ENCODE results near the gene ZFR2.

The ZFR2 gene

DNA sequence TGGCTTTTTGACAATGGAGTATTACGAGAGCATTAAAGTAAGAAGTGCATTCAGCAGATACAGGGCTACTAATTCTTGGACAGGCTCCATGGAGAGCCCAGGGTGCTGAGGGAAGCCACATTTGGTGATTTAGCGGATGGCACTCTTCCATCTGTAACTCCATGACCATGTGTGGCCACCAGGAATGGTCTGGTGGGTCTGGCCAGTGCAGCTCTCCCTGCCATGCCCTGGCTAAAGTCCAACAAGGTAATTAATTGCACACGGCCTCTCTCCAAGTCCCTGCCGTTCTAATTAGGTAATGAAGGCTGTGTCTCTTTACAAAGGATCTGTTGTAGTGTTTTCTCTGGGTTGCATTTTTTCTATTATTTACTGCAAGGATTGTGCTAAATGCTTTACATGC is 4.3 kb upstream of the ZFR2 start:
- no peak for DNase-seq (ENCODE audit: low spot score)

DNA sequence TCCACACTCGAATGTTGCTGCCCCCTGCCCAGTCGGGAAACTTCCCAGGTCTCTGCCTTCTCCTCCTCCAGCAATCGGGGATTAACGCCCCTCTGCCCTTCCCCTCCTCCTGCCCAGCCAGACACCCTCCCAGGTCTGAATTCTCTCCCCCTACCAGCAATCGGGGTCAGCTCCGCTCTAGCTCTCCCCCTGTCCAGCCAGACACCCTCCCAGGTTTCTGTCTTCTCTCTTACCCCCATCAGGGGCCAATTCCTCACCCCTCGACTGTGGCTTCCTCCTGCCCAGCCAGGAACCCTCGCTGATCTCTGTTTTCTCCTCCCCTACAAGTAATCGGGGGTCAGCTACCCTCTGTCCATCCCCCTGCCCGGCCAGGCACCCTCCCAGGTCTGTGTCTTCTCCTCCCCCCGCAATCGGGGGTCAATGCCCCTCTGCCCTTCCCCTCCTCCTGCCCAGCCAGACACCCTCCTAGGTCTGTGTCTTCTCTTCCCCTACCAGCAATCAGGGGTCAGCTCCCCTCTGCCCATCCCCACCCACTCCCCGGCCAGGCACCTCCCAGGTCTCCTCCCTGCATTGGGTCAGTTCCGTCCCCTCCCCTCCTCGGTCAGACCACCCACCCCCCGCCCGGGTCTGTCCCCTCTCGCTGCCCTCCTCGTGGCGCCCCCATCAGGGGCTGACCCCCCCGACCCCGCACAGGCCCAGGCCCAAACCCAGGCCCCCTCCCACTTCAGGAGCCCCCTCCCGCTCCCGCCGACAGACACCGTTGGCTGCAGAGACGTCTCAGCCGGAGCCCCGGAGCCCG is 668 bp downstream of the ZFR2 start:
- no peak for DNase-seq (ENCODE audit: low spot score)

DNA sequence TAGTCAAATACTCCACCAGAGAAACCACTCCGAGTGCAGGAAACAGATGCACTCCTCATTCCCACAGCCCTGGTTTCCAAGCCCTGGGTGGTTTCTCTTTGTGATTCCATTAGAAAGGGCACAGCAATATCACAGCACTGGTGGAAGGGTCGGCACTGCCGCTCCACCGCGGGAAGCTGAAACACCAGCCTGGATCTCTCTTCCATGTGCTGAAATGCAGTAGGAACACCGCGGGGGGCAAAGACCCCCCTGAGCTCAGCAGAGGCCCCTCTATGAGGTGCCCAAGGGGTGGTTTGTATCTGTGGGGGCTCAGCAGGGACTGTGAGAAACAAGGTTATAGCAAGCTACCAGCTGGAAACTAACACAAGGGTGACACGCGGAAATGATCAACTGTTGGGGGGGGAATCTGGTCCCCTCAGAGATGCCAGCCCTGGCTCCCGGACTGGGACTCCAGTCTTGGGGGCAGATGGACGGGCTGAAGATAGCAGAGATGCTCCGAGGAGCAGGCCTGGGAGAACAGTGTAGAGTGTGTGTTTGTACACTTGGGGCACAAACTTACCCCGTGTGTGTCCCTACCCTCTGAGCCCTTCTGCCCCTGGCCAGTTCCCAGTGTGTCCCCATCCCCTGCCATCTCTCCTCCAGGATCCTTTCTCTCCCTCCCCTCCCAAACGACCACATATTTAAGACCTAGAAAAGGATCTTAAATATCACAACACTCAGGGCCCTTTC is 1.8 kb downstream of the ZFR2 start:
- no peak for DNase-seq (ENCODE audit: low spot score)

DNA sequence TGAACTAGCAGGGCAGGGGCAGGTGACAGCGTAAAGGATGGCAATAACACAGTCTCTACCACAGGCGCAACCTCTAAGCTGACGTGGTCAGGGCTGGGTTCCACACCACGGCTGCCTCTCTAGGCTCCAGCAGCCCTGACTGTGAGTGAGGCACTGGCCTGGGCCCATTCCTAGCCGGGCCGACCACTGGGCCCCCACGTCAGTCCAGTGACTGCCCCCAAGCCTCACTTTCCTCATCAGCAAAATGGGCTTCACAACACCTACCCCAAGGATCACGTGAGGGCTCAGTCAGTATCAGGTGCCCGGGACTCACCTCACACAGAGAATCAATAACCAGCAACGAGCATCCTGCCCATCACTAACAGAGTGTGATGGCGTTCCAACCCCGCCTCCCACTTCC is 5.2 kb downstream of the ZFR2 start:
- DNase-seq (ENCODE audit: low spot score) = no peak

DNA sequence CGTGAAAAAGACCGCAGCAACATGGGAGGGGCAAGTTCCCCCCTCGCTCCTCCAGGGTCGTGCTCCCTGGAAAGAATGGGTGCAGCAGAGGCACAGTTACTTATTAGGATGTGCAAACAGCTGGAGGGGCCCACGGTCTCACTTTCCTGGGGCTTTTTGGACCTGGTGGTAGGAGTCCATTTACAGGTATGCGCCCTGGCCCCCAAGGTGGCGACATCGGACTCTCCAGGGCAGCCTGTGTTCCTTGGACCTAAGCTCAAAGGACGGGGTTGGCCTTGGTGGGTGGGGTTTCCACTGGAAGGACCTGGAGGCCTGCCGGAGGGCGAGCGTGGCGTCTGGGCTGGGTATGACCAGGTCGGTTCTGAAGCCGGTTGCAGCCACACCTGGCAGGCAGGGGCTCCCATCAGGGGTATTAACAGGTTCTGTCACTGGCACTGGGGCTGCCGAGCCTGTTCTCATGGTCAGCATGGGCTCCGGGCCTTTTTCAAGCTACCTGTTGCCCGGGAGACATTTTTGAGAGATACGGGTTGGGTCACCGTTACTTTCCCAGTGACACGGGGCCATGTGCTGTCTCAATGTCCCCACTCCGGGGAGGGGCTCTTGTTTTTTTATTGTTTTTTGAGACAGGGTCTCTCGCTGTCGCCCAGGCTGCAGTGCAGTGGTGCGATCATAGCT is 5.9 kb downstream of the ZFR2 start:
- no peak for DNase-seq (ENCODE audit: low spot score)

DNA sequence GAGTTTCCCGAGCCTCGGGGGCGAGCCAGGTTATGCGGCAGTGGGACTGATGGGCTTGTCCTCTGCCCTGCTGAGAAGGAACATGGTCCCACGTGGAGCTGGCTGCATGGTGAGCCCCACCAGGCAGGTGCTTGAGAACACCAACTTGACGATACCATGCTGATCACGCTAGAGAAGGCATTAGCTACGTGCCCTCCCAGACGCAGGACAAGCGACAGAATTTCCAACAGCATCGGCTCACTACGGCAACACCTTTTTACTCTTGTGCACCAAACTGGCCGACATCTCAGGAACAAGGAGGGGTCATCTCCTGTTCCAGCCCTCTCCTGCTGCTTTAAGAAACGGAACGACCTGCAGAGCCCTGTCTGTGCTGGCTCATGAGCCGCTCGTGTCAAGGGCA is 8.3 kb downstream of the ZFR2 start:
- no peak for DNase-seq (ENCODE audit: low spot score)

DNA sequence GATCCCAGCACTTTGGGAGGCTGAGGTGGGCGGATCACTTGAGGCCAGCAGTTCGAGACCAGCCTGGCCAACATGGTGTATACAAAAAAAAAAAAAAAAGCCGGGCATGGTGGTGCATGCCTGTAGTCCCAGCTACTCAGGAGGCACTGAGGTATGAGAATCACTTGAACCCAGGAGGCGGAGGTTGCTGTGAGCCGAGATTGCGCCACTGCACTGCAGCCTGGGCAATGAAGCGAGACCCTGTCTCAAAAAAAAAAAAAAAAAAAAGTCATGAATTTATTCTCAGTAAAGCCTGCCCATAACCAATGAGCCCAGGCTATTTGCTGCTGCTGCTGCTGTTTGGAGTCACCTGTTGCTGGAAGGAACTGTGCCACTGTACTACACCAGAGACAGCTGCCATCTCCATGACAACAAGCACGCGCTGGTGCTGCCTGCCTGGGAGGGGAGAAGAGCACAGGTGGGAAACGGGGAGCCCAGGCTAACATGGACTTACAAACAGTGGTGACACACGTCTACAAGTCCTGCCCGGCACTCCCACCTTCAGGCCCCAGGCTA is 11.3 kb downstream of the ZFR2 start:
- peak; percentile 85 for DNase-seq (ENCODE audit: low spot score)

DNA sequence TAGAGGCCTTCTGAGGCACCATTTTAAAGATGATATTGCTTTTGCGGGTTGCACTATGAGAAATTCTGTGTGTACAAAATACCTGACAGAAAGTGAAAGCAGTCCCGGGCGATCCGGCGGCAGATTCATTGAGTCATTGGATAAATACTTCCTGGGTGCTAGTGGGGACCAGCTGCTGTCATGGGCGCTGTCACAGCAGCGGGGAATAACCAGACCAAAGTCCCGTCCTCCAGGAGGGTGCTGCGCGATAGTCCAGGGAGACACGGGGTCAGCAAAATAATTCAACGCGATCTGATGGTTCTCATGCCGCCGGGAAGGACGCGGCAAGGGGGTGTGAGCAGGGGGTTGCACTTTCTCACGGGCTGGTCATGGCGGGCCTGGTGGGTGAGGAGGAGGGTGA is 13.5 kb downstream of the ZFR2 start:
- DNase-seq (ENCODE audit: low spot score) = no peak

DNA sequence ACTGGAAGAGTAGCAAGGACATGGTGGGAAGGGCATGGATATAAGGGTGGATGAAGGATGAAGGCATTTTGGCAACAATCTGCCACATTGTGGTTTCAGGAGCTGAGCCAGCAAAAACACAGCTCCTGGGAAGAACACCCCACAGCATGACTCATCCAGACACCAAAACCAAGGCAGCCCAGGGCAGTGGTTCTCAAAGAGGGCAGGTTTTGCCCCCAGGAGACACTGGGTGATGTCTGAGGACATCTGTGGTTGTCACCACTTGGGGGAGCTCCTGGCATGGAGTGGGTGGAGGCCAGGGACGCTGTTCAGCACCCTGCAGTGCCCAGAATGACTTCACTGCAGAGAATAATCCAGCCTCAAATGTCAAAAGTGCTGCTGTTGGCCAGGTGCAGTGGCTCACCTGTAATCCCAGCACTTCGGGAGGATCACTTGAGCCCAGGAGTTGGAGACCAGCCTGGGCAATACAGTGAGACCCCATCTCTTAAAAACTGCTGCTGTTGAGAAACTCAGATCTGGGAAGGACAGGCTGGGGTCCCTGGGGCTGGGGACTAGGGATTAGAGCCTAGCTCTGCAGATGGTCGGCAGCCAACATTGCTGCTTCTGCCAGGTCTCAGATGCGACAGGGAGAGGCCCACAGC is 16.1 kb downstream of the ZFR2 start:
- DNase-seq (ENCODE audit: low spot score) = peak; percentile 79

DNA sequence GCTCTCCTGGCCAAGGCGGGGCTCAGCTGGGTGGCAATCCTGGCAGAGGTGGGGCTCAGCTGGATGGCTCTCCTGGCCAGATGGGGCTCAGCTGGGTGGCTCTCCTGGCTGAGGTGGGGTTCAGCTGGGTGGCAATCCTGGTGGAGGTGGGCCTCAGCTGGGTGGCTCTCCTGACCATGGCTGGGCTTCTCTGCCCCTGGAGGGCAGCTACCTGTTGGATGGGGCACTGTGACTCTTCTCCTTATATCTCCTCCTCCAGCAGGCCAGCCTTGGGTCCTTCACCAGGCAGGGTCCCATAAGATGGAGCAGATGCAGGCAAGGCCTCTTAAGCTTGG is 16.7 kb downstream of the ZFR2 start:
- no peak for DNase-seq (ENCODE audit: low spot score)

DNA sequence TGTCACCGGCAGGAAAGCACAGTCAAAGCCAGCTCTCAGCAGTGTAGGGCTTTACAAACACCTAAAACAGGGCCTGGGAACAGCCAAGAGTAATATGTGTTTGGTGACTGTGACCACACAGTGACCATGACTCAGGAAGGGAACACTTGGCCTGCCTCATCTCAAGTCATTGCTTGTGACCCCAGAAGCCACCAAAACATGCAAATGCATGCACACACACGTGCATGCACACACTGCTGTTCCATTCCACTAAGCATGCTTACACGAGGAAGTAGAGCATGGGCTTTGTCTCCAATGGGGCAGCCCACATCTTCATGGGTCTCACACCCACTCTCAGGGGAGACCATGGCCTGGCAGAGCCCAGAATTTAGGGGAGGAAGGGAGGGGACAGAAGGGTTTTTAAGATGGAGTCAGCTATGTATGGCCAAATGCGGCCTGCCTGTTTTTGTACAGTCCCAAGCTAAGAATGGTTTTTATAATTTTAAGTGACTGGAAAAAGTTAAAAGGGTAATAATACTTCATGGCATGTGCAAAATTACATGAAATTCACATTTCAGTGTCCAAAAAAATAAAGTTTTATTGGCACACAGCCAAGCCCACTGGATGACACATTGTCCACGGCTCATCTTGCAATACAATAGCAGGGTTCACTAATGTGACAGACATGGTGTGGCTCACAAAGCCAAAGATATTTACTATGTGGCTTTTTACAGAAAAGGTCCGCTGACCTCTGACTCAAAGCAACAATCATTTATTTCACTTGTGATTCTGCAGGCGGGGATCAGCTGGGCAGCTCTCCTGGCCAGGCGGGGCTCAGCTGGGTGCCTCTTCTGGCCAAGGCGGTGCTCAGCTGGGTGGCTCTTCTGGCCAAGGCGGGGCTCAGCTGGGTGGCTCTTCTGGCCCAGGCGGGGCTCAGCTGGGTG is 17.3 kb downstream of the ZFR2 start:
- peak; percentile 38 for DNase-seq (ENCODE audit: low spot score)

DNA sequence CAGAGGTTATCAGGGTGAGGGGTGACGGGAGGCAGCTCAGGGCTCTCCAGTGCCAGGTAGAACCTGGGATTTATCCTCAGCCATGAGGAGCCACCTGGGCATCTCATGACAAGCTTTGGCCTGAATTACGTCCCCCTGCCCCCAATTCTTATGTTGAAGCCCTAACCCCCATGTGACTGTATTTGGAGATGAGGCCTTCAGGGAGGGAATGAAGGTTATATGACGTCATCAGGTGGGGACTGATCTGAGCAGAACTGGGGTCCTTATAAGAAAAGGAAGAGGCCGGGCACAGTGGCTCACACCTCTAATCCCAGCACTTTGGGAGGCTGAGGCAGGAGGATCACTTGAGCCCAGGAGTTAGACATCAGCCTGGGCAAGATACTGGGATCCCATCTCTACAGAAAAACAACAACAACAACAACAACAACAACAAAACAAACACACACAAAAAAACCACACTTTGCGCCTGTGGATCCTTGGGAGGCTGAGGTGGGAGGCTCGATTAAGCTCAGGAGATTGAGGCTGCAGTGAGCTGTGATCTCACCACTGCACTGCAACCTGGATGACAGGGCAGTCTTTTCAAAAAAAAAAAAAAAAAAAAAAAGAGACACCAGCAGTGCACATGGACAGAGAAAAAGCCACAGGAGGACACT is 18.4 kb downstream of the ZFR2 start:
- no peak for DNase-seq (ENCODE audit: low spot score)

DNA sequence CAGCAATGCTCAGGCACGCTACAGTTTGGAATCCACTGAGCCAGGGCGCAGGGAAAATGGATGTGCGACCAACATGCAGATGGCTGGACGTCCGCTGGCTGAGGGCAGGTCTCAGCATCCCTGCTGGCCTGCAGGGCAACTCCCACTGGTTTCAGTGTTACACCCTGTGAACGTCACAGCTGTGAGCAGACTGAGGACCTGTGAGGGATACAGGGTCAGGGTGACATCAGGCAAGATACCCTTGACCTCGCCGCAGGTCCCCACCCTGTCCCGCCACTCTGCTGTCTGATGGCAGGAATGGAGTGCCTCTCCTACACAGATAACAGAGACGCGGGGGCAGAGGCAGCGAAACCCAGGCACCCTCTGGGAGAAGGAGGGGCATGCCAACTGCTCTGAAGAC is 19.1 kb downstream of the ZFR2 start:
- no peak for DNase-seq (ENCODE audit: low spot score)

DNA sequence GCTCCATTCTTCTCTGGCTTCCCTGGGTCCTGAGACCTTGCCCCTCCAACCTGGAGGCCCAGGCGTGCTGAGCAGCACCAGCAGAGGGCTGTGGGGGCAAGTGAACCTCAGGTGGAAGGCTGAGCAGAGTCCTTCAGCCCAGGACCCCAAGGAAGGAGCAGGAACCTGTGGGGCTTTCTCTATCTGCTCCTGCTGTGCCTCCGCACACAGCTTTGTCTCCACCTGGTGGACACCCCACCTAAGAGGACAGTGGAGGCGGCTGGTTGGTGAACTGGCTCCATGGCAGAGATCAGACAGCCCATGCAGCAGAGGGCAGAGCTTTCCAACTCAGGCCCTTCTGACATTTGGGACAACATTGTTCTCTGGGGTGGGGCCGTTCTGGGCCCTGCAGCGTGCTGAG is 19.7 kb downstream of the ZFR2 start:
- peak; percentile 82 for DNase-seq (ENCODE audit: low spot score)

DNA sequence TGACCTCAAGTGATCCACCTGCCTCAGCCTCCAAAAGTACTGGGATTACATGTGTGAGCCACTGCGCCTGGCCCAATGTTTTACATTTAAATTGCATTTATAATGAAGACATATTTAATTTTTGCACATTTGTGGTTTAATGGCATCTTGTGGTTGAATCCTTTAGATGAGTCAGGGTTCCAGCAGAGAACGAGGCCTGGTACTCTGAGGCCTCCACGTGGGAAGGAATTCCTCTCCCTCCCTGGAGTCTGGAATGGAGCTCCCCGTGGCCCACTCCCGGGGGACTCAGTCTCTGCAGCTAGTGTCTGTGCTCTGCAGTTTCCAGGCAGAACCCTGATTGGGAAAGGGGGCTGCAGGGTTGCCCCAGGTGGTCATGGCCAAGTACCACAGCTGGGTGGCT is 24.2 kb downstream of the ZFR2 start:
- no peak for DNase-seq (ENCODE audit: low spot score)

DNA sequence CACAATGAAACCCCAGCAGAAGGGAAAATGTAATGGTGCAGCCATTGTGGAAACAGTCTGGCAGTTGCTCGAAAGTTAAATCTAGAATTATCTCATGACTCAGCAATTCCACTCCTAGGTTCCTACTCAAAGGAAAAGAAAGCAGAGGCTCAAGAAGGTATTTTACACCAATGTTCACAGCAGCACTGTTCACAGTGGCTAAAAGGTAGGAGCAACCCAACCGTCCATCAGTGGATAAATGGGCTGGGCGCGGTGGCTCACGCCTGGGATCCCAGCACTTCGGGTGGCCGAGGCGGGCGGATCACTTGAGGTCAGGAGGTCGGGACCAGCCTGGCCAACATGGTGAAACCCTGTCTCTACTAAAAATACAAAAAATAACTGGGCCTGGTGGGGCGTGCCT is 25.9 kb downstream of the ZFR2 start:
- DNase-seq (ENCODE audit: low spot score) = no peak

DNA sequence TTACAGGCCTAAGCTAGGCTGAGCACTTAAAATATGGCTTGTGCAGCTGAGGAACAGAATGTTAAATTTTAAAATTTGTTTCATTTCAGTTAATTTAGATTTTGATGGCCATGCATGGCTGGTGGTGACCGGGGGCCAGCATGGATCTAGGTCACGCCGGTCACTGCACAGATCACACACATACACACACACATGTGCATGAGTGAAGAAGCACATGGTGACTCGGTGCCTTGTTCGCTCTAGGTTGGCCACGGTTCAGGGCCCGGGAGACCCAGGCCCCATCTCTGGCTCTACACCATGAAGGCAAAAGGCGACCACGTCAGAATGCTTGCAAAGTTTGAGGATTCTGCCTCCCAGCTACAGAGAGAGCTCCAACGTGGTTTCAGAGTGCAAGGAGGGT is 28.0 kb downstream of the ZFR2 start:
- no peak for DNase-seq (ENCODE audit: low spot score)

DNA sequence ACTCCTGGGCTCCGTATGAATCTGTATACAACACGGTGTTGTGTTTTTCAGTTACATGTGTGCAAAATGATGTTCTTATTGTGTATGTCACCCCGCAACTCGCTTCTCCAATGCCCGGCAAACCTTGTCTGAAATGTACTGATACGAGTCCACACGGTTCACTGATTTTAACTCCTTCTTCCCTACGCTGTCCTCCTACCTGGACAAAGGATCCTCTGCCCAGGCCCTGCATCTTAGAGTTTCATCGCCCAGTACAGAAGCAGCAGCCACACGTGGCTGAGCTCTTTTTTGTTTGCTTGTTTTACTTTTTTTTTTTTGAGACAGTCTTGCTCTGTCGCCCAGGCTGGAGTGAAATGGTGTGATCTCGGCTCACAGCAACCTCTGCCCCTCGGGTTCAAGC is 28.9 kb downstream of the ZFR2 start:
- DNase-seq (ENCODE audit: low spot score) = no peak

DNA sequence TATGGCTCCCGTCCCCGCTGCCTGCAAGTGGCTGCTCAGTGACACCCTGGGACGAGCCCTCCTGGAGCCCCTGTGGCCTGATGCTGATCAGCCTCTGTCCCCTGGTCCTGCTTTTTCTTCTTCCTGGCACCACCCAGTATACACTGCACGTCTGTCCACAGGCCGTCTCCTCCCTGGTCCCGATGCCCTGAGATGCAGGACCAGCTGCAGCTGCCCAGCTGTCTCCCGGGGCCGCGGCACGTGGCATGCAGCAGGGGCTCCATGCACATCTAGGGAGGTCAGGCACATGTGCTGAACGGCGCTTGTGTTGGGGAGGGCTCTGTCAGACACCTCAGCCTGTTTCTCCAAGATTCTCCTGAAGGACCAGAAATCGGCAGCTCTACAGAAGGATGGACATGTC is 30.2 kb downstream of the ZFR2 start:
- no peak for DNase-seq (ENCODE audit: low spot score)

DNA sequence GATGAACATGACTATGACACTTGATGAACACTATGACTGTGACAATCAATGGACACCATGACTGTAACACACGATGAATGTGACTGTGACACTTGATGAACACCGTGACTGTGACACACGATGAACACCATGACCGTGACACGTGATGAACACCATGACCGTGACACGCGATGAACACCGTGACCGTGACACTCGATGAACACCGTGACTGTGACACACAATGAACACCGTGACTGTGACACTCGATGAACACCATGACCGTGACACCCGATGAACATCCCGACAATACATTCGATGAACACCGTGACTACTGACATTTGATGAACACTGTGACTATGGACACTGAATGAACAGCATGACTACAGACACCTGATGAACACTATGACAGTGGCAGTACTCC is 30.9 kb downstream of the ZFR2 start:
- DNase-seq (ENCODE audit: low spot score) = no peak

DNA sequence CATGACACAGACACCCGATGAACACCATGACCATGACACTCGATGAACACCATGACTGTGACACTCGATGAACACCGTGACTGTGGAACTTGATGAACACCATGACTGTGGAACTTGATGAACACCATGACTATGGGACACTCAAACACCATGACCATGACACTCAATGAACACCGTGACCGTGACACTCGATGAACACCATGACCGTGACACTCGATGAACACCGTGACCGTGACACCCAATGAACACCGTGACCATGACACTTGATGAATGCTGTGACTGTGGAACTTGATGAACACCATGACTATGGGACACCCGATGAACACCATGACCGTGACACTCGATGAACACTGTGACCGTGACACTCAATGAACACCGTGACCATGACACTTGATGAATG is 31.5 kb downstream of the ZFR2 start:
- DNase-seq (ENCODE audit: low spot score) = no peak
